ENCODE measurements around the gene RGS9. TPM values are rescaled to one million over a fixed set of nuclear protein-coding genes. Genes with fewer than 3 reads are reported as not detected.

The RGS9 gene
- total and polyA plus RNA-seq, 2 of the 13 experiments (the other 11 are each of a cell fraction or from before 2014, with no cell fraction given), result 0.44 to 0.74 TPM

GRCh38 chr17:65170839-65171238 is 33.7 kb downstream of the RGS9 start:
- ATAC-seq, result peak; percentile 79

More at GRCh38 chr17:65170839-65171238, 33.7 kb downstream of the RGS9 start:
- under 1% methylated on average over 10 of the region's 10 CpGs for WGBS (ENCODE audit: low lambda C conversion rate)
- in situ Hi-C loops (cut with HindIII; ENCODE audit: extremely low pct_ligation_motif_present, low pct_unique_long_range_greater_than_20kb), result no loop called here
- Histone ChIP-seq H3K4me1 (ENCODE audit: insufficient read depth, low read length) (no peaks in the 10 kb centered on the region), H3K9me3 (ENCODE audit: low read length) (no peaks in the 10 kb centered on the region), H3K4me2 (ENCODE audit: low read depth, low read length) (no peak overlapping the region), H3K9ac (ENCODE audit: insufficient read depth, low read depth, low read length) (no peak overlapping the region), H4K20me1 (ENCODE audit: insufficient read depth, low read length) (no peaks in the 10 kb centered on the region), H3K79me2 (ENCODE audit: insufficient read depth, low read length) (no peaks in the 10 kb centered on the region), H3K27ac (ENCODE audit: extremely low read length, insufficient read depth, low read length) (no peak overlapping the region), H3K27me3 (ENCODE audit: control insufficient read depth in 1 of 2, insufficient read depth in 2 of 2, low read length in 2 of 2) (peaks cover 0 to 18% of the 10 kb centered on the region in 2 experiments; a peak in 1 of 5 replicates), H3K36me3 (replicated peaks in 1 of 2; ENCODE audit: control insufficient read depth in 1 of 2, insufficient read depth in 2 of 2, low read length in 2 of 2) (no peaks in the 10 kb centered on the region), H3K4me3 (replicated peaks in 1 of 3; ENCODE audit: insufficient read depth in 1 of 3, low read depth in 2 of 3, low read length in 3 of 3) (no peak overlapping the region), H2AFZ (ENCODE audit: low read length) (no peak overlapping the region)
- FAIRE-seq, result peak; percentile 18
- no TSS peak for BruUV-seq (replicated peaks)
- TF ChIP-seq ZZZ3 (CRISPR knock-in tag; IDR thresholded peaks at IDR 0.05; ENCODE audit: borderline replicate concordance), result no peak
- TF ChIP-seq ZFAT (CRISPR knock-in tag; conservative IDR thresholded peaks at IDR 0.05), result no peak
- no peak for TF ChIP-seq TBX3 (IDR thresholded peaks at IDR 0.05; ENCODE audit: borderline replicate concordance)
- TF ChIP-seq PBX2 (CRISPR knock-in tag; IDR thresholded peaks at IDR 0.05), result 0 out of 2 replicates have a peak, but pooled peaks have one; percentile 17
- TF ChIP-seq CENPX (CRISPR knock-in tag; IDR thresholded peaks at IDR 0.05), result no peak
- peak; percentile 18 for TF ChIP-seq SKI (IDR thresholded peaks at IDR 0.05; ENCODE audit: partially characterized antibody)
- no peak for TF ChIP-seq ZNF576 (CRISPR knock-in tag; IDR thresholded peaks at IDR 0.05)
- TF ChIP-seq BCLAF1 (IDR thresholded peaks at IDR 0.05), result no peak
- 0 out of 2 replicates have a peak, but pooled peaks have one; percentile 18 for TF ChIP-seq CEBPG (CRISPR knock-in tag; IDR thresholded peaks at IDR 0.05)
- no peak for TF ChIP-seq ZNF768 (CRISPR knock-in tag; IDR thresholded peaks at IDR 0.05)
- TF ChIP-seq ARID3A (IDR thresholded peaks at IDR 0.05; ENCODE audit: low read depth, low read length), result no peak
- peak; percentile 65; the same call in 1 of the 2 replicates for TF ChIP-seq CEBPB (IDR thresholded peaks at IDR 0.05; ENCODE audit: borderline replicate concordance, low read depth, low read length)
- TF ChIP-seq ZFYVE20 (CRISPR knock-in tag; IDR thresholded peaks at IDR 0.05; ENCODE audit: borderline replicate concordance, low read depth), result no peak
- DNase-seq (ENCODE audit: low spot score), result peak; percentile 61
- POLR2A ChIA-PET, result no interaction called here
- CTCF ChIA-PET (ENCODE audit: low intra/inter-chr PET ratio, low total read pairs), result no interaction called here
- intact Hi-C loops (cut with micrococcal nuclease; ENCODE audit: unreplicated experiment), result no loop called here

Data from HepG2 (cell line).